IPS-NIHi11 (cell line): Measurements from ENCODE around the gene ACTBL2.
"Not testable (repeated sequence)": the region's sequence is repeated elsewhere in the genome, so short reads cannot be mapped to it uniquely, and the experiment has no call there.

Source experiments
- DNase-seq: peaks from one replicate; pipeline ENCODE4 v3.0.0; 2012; ENCODE audit warnings: mixed read lengths, low spot score

ACTBL2 gene

GRCh38 chr5:57494104-57495098, 11.8 kb upstream of the ACTBL2 start:
- peak; percentile 27 for DNase-seq

GRCh38 chr5:57493034-57493433, 10.4 kb upstream of the ACTBL2 start:
- no peak for DNase-seq

GRCh38 chr5:57492632-57493031, 10.0 kb upstream of the ACTBL2 start:
- no peak for DNase-seq

GRCh38 chr5:57491369-57491965, 8.9 kb upstream of the ACTBL2 start:
- DNase-seq, result no peak

- DNase-seq, result no peak
These were observed 5.8 kb upstream of the ACTBL2 start for GRCh38 chr5:57488215-57488955.

GRCh38 chr5:57486027-57486602, 3.5 kb upstream of the ACTBL2 start:
- DNase-seq, result no peak

- DNase-seq, result no peak
These were observed 3.8 kb downstream of the ACTBL2 start for GRCh38 chr5:57478826-57479225.

- no peak for DNase-seq
These were observed 6.0 kb downstream of the ACTBL2 start for GRCh38 chr5:57476601-57477056.

- DNase-seq, result no peak
These were observed 12.3 kb downstream of the ACTBL2 start for GRCh38 chr5:57470339-57470738.

GRCh38 chr5:57468481-57469163, 14.0 kb downstream of the ACTBL2 start:
- no peak for DNase-seq

GRCh38 chr5:57466544-57466943, 16.1 kb downstream of the ACTBL2 start:
- DNase-seq, result no peak

GRCh38 chr5:57460056-57460455, 22.6 kb downstream of the ACTBL2 start:
- not testable (repeated sequence) for DNase-seq

GRCh38 chr5:57458443-57458842, 24.2 kb downstream of the ACTBL2 start:
- DNase-seq, result no peak

GRCh38 chr5:57456531-57457135, 26.0 kb downstream of the ACTBL2 start:
- no peak for DNase-seq

GRCh38 chr5:57455511-57456455, 26.8 kb downstream of the ACTBL2 start:
- no peak for DNase-seq

- no peak for DNase-seq
These were observed 27.7 kb downstream of the ACTBL2 start for GRCh38 chr5:57454896-57455295.

GRCh38 chr5:57453728-57454127, 28.9 kb downstream of the ACTBL2 start:
- DNase-seq, result no peak

- DNase-seq, result no peak
These were observed 29.7 kb downstream of the ACTBL2 start for GRCh38 chr5:57452885-57453284.

- DNase-seq, result no peak
These were observed 31.4 kb downstream of the ACTBL2 start for GRCh38 chr5:57450991-57451876.
